K562 (cell line): Measurements from ENCODE around the gene SLC24A3. TPM values are rescaled to one million over a fixed set of nuclear protein-coding genes. Genes with fewer than 3 reads are reported as not detected.

ENCODE experiments used
- ATAC-seq: fragments of 200-7000 bp; cut with Tn5 transposase; 3 replicates; pipeline ENCODE4 v1.9.1; 2020; ENCODE audit warnings: moderate library complexity
- BruUV-seq: library from RNA; stranded (reverse); fragments of 400-500 nt; replicated peaks from 2 replicates; lab custom pipeline; 2021; lab: Mats Ljungman, UMichigan
- CTCF ChIA-PET: fragments of 300-600 bp; formaldehyde crosslinking; extraction: SDS; loops from one replicate; lab custom pipeline; 2021; ENCODE audit warnings: low intra/inter-chr PET ratio; lab: Yijun Ruan, JAX
- POLR2A ChIA-PET: fragments of 300-600, 350-650 bp; sonication (Branson Sonifier 250); formaldehyde crosslinking; extraction: SDS; loops from one replicate; lab custom pipeline; 2021; ENCODE audit warnings: antibody characterized with exemption, inconsistent platforms; lab: Yijun Ruan, JAX
- DNase-seq, 4 experiments: peaks; one replicate each; pipeline versions ENCODE4 v3.0.0 to v3.0.0-alpha.2; 2011 to 2018; ENCODE audit warnings: low spot score in 3 of 4, mixed read lengths in 3 of 4; ENCODE audit errors: extremely low read depth in 1 of 4
- FAIRE-seq: peaks from 2 replicates; lab custom pipeline; 2011; peaks lifted over from hg19 to GRCh38; lab: Jason Lieb, UNC
- H2AFZ ChIP-seq: 2 replicates; pipeline ENCODE4 v1.6.0; 2011; ENCODE audit warnings: low read depth, low read length, control low read depth, inconsistent platforms
- H3K27ac ChIP-seq: fragments of 200-600 bp; 3 replicates; pipeline ENCODE4 v1.8.0; 2011; ENCODE audit warnings: low read depth, mild to moderate bottlenecking, control low read depth, inconsistent platforms, low read length, moderate library complexity, mixed read lengths; ENCODE audit errors: extremely low read depth
- H3K27me3 ChIP-seq, 2 experiments: fragments of 300-600 bp in 1 of 2; 2 replicates in 1 of 2; 3 replicates in 1 of 2; pipeline versions ENCODE4 v1.6.0 to v1.8.0; 2011; ENCODE audit warnings: inconsistent platforms in 2 of 2, low read length in 2 of 2, mild to moderate bottlenecking in 1 of 2, mixed read lengths in 1 of 2, moderate library complexity in 1 of 2; ENCODE audit not compliant: control insufficient read depth in 2 of 2, insufficient read depth in 2 of 2
- H3K36me3 ChIP-seq: fragments of 300-600 bp; 3 replicates; pipeline ENCODE4 v1.8.0; 2011; ENCODE audit warnings: mild to moderate bottlenecking, low read length, inconsistent platforms; ENCODE audit not compliant: control insufficient read depth, insufficient read depth
- H3K4me1 ChIP-seq, 2 experiments: fragments of 200-600 bp in 1 of 2; replicated peaks in 1 of 2; 2 replicates in 1 of 2; 3 replicates in 1 of 2; pipeline versions ENCODE4 v1.5.1 to v1.8.0; 2011; ENCODE audit warnings: inconsistent platforms in 2 of 2, low read length in 2 of 2, mild to moderate bottlenecking in 1 of 2, mixed read lengths in 1 of 2, moderate library complexity in 1 of 2; ENCODE audit not compliant: control insufficient read depth in 2 of 2, insufficient read depth in 2 of 2
- H3K4me2 ChIP-seq: 2 replicates; pipeline ENCODE4 v1.6.1; 2011; ENCODE audit warnings: low read length, control low read depth, inconsistent platforms, mixed read lengths; ENCODE audit not compliant: insufficient read depth
- H3K4me3 ChIP-seq: fragments of 200-600 bp; sonication (generic), shearing (Covaris generic); 2 replicates; pipeline ENCODE4 v1.5.1; 2016; ENCODE audit warnings: control low read depth, inconsistent platforms
- H3K79me2 ChIP-seq: fragments of 200-600 bp; 3 replicates; pipeline ENCODE4 v1.8.0; 2011; ENCODE audit warnings: low read length, inconsistent platforms; ENCODE audit not compliant: control insufficient read depth, insufficient read depth
- H3K9ac ChIP-seq, 2 experiments: 2 replicates each; pipeline versions ENCODE4 v1.6.0 to v1.6.1; 2011; ENCODE audit warnings: low read depth in 2 of 2, low read length in 2 of 2, control low read depth in 1 of 2, inconsistent platforms in 1 of 2, mild to moderate bottlenecking in 1 of 2, mixed read lengths in 1 of 2; ENCODE audit not compliant: insufficient read depth in 1 of 2
- H3K9me1 ChIP-seq: one replicate; pipeline ENCODE4 v1.6.0; 2011; ENCODE audit warnings: inconsistent platforms, mild to moderate bottlenecking, low read length, moderate library complexity; ENCODE audit not compliant: control insufficient read depth, insufficient read depth
- H3K9me3 ChIP-seq: replicated peaks from 2 replicates; pipeline ENCODE4 v1.5.1; 2011; ENCODE audit warnings: low read depth, low read length, inconsistent platforms; ENCODE audit not compliant: control insufficient read depth, insufficient read depth
- H4K20me1 ChIP-seq: replicated peaks from 2 replicates; pipeline ENCODE4 v1.6.1; 2011; ENCODE audit warnings: low read length, inconsistent platforms, mixed read lengths; ENCODE audit not compliant: control insufficient read depth, insufficient read depth
- CEBPG ChIP-seq, 3 experiments: fragments of 200-800 bp in 1 of 3; sonication (Bioruptor generic) in 1 of 3; sonication (generic) in 1 of 3; formaldehyde crosslinking in 1 of 3; IDR thresholded peaks in 2 of 3; conservative IDR thresholded peaks in 1 of 3; 2 replicates each; pipeline versions ENCODE4 v1.6.1 to v1.8.0; 2016 to 2022; ENCODE audit warnings: missing compliant biosample characterization in 2 of 3, missing genetic modification characterization in 2 of 3, mild to moderate bottlenecking in 1 of 3, missing genetic modification reagents in 1 of 3
- ELF1 ChIP-seq: fragments of 200-800 bp; sonication (Bioruptor generic); IDR thresholded peaks from 2 replicates; pipeline ENCODE4 v1.6.1; 2016; ENCODE audit warnings: missing genetic modification characterization, missing compliant biosample characterization
- ETS2 ChIP-seq: IDR thresholded peaks from 2 replicates; pipeline ENCODE4 v1.6.1; 2016; ENCODE audit warnings: borderline replicate concordance, missing genetic modification characterization, mild to moderate bottlenecking, moderate library complexity, missing compliant biosample characterization; ENCODE audit not compliant: poor library complexity, severe bottlenecking
- IRF2 ChIP-seq: sonication (generic); formaldehyde crosslinking; IDR thresholded peaks from 2 replicates; pipeline ENCODE4 v1.8.1; 2022; ENCODE audit warnings: mild to moderate bottlenecking, missing genetic modification reagents
- MIER1 ChIP-seq: fragments of 450-650 bp; IDR thresholded peaks from 2 replicates; pipeline ENCODE4 v1.6.1; 2016; ENCODE audit warnings: antibody characterized with exemption, mild to moderate bottlenecking, low read depth
- YBX1 ChIP-seq: fragments of 450-650 bp; IDR thresholded peaks from 2 replicates; pipeline ENCODE4 v1.7.1; 2016; ENCODE audit warnings: mild to moderate bottlenecking
- ZNF316 ChIP-seq: fragments of 450-650 bp; IDR thresholded peaks from 2 replicates; pipeline ENCODE4 v1.6.1; 2016
- WGBS: fragments of 100-300 bp; shearing (Covaris generic); methylation state at CpG from one replicate; pipeline ENCODE4 v1.1.6; 2016; ENCODE audit warnings: low coverage, mixed read lengths; ENCODE audit not compliant: insufficient coverage; ENCODE audit errors: missing lambda C conversion rate; 5-methylcytosine and 5-hydroxymethylcytosine counted together
- in situ Hi-C: fragments of 300-500 bp; cut with MboI; formaldehyde crosslinking; loops from 4 replicates; pipeline ENCODE4 v1.15.0; 2018; ENCODE audit warnings: inconsistent platforms, mixed read lengths
- intact Hi-C: fragments of 100-400 bp; cut with micrococcal nuclease; formaldehyde crosslinking; loops from 2 replicates; pipeline ENCODE4 v1.14.2; 2022
- polyA plus RNA-seq, 8 experiments: library from polyadenylated mRNA; depleted of rRNA in 4 of 8; stranded (reverse) in 5 of 8; unstranded in 3 of 8; fragments of >200 nt; fragmentation: Nextera tagmentation in 2 of 8; fragmentation: Illumina TruSeq in 1 of 8; extraction: Ambion mirVana in 2 of 8; extraction: Trizol in 1 of 8; gene quantifications; 2 replicates each; pipeline versions ENCODE4 v1.2.1 to v1.2.3, GENCODE V29; 2011 to 2014; ENCODE audit warnings: inconsistent platforms in 1 of 8, missing spikeins in 1 of 8
- total RNA-seq, 7 experiments: library from RNA; depleted of rRNA in 6 of 7; stranded (reverse); fragments of >200 nt in 6 of 7; fragmentation: Illumina TruSeq in 2 of 7; extraction: Trizol in 2 of 7; gene quantifications; 2 replicates each; pipeline versions ENCODE4 v1.2.1 to v1.2.3, GENCODE V29; 2011 to 2021; ENCODE audit warnings: low replicate concordance in 1 of 7
- TF ChIP-seq, protein P1 (sequence below): fragments of 200-800 bp; sonication (Bioruptor generic); IDR thresholded peaks from 2 replicates; pipeline ENCODE4 v1.6.1; 2016; ENCODE audit warnings: missing genetic modification characterization, missing compliant biosample characterization
- TF ChIP-seq, protein P2 (sequence below): fragments of 250-450 bp; sonication (Bioruptor Pico); IDR thresholded peaks from 2 replicates; pipeline ENCODE4 v1.8.0; 2021; ENCODE audit warnings: moderate library complexity, mild to moderate bottlenecking, inconsistent platforms

The SLC24A3 gene
- total and polyA plus RNA-seq, 9 of the 15 experiments (the other 6 are each of a cell fraction or from before 2014, with no cell fraction given): not detected

DNA sequence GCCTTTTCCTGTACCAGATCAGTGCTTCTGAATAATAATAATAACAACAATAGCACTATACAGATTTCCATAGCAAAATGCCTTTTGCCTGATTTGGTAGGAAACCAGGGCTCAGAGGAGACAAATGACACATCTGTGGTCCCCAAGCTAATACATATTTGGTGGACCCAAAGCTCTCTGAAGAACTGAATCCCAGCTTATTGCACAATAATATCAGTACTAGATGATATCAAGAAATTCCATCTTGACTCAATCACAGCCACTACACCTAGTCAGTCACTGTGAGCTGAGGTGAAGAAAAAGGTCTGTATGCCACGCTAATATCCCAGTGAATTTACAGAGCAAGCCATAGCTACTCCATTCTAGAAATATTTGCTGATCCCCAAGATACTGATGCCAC is 275.0 kb downstream of the SLC24A3 start:
- H3K9ac ChIP-seq: no peak overlapping the region
- ATAC-seq (no peak), DNase-seq (no peak), FAIRE-seq (no peak)
- TF ChIP-seq ZNF316 (no peak), CEBPG (CRISPR knock-in tag; IDR thresholded peaks at IDR 0.05) (no peak), CEBPG (tag; conservative IDR thresholded peaks at IDR 0.05 in 1 of 2, IDR thresholded peaks at IDR 0.05 in 1 of 2) (peak in 1 of 2 experiments; percentile 36; a peak in 1 of 4 replicates)
- no peaks in the 10 kb centered on the region for H3K4me1 ChIP-seq
- no TSS peak for BruUV-seq
- in situ Hi-C loops (no loop called here), intact Hi-C loops (no loop called here)
- WGBS: 0% methylated on average over 1 of the region's 1 CpG
- H3K27me3 ChIP-seq: no peaks in the 10 kb centered on the region
- ChIA-PET POLR2A (no interaction called here), CTCF (no interaction called here)
- H2AFZ ChIP-seq: no peak overlapping the region
- no peaks in the 10 kb centered on the region for H3K9me1 ChIP-seq
- H4K20me1 ChIP-seq: no peaks in the 10 kb centered on the region
- no peaks in the 10 kb centered on the region for H3K79me2 ChIP-seq
- no peaks in the 10 kb centered on the region for H3K36me3 ChIP-seq
- no peak overlapping the region for H3K27ac ChIP-seq
- H3K9me3 ChIP-seq: no peaks in the 10 kb centered on the region
- H3K4me2 ChIP-seq: no peak overlapping the region
- no peak overlapping the region for H3K4me3 ChIP-seq

DNA sequence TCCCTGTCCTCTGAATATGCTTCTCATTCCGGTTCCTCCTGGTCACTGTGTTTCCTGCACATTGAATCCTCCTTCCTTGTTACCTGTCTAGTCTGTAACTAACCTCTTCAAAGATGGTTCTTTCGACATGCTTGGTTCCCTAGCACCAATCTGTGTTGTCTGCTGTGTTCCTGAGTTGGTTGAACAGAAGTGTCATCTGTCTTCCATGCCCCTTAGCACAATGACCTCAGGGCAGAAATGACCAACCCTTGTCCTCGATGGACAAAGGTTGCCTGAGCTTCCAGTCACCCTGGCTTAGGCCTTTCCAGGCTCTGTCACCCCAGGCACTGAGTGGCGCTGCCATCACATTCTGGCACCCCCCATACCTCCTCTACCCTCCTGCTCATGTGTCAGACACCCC is 278.8 kb downstream of the SLC24A3 start:
- Histone ChIP-seq H3K4me2 (no peak overlapping the region), H3K9me3 (no peaks in the 10 kb centered on the region), H3K9me1 (no peaks in the 10 kb centered on the region), H3K79me2 (no peaks in the 10 kb centered on the region), H4K20me1 (no peaks in the 10 kb centered on the region), H3K9ac (no peak overlapping the region), H3K36me3 (no peaks in the 10 kb centered on the region), H3K27ac (no peak overlapping the region), H2AFZ (no peak overlapping the region), H3K27me3 (no peaks in the 10 kb centered on the region), H3K4me3 (no peak overlapping the region), H3K4me1 (no peaks in the 10 kb centered on the region)
- 5% methylated on average over 4 of the region's 4 CpGs for WGBS
- ChIA-PET POLR2A (interaction anchor here (0.7 kb wide), 1 partner anchor 58 kb away, joined by 3 read pairs; no protein-coding TSS in a partner anchor), CTCF (no interaction called here)
- no peak for FAIRE-seq
- no peak for DNase-seq
- intact Hi-C loops (no loop called here), in situ Hi-C loops (no loop called here)
- BruUV-seq: no TSS peak
- ATAC-seq: no peak
- TF ChIP-seq ELF1 (tag): no peak
- TF ChIP-seq YBX1: no peak
- TF ChIP-seq IRF2 (CRISPR knock-in tag): no peak
- TF ChIP-seq ETS2 (tag): no peak
- TF ChIP-seq, protein P1, sequence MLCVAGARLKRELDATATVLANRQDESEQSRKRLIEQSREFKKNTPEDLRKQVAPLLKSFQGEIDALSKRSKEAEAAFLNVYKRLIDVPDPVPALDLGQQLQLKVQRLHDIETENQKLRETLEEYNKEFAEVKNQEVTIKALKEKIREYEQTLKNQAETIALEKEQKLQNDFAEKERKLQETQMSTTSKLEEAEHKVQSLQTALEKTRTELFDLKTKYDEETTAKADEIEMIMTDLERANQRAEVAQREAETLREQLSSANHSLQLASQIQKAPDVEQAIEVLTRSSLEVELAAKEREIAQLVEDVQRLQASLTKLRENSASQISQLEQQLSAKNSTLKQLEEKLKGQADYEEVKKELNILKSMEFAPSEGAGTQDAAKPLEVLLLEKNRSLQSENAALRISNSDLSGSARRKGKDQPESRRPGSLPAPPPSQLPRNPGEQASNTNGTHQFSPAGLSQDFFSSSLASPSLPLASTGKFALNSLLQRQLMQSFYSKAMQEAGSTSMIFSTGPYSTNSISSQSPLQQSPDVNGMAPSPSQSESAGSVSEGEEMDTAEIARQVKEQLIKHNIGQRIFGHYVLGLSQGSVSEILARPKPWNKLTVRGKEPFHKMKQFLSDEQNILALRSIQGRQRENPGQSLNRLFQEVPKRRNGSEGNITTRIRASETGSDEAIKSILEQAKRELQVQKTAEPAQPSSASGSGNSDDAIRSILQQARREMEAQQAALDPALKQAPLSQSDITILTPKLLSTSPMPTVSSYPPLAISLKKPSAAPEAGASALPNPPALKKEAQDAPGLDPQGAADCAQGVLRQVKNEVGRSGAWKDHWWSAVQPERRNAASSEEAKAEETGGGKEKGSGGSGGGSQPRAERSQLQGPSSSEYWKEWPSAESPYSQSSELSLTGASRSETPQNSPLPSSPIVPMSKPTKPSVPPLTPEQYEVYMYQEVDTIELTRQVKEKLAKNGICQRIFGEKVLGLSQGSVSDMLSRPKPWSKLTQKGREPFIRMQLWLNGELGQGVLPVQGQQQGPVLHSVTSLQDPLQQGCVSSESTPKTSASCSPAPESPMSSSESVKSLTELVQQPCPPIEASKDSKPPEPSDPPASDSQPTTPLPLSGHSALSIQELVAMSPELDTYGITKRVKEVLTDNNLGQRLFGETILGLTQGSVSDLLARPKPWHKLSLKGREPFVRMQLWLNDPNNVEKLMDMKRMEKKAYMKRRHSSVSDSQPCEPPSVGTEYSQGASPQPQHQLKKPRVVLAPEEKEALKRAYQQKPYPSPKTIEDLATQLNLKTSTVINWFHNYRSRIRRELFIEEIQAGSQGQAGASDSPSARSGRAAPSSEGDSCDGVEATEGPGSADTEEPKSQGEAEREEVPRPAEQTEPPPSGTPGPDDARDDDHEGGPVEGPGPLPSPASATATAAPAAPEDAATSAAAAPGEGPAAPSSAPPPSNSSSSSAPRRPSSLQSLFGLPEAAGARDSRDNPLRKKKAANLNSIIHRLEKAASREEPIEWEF (CRISPR knock-in tag): no peak
- TF ChIP-seq, protein P2, sequence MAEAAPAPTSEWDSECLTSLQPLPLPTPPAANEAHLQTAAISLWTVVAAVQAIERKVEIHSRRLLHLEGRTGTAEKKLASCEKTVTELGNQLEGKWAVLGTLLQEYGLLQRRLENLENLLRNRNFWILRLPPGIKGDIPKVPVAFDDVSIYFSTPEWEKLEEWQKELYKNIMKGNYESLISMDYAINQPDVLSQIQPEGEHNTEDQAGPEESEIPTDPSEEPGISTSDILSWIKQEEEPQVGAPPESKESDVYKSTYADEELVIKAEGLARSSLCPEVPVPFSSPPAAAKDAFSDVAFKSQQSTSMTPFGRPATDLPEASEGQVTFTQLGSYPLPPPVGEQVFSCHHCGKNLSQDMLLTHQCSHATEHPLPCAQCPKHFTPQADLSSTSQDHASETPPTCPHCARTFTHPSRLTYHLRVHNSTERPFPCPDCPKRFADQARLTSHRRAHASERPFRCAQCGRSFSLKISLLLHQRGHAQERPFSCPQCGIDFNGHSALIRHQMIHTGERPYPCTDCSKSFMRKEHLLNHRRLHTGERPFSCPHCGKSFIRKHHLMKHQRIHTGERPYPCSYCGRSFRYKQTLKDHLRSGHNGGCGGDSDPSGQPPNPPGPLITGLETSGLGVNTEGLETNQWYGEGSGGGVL (CRISPR knock-in tag): no peak
- TF ChIP-seq MIER1: no peak
